H1 (cell line): ENCODE data around the gene ABHD17B. TPM values are rescaled to one million over a fixed set of nuclear protein-coding genes. Genes with fewer than 3 reads are reported as not detected.

ENCODE experiments used
- CTCF ChIA-PET: fragments of 300-600 bp; sonication (Branson Sonifier 250); formaldehyde crosslinking; loops from one replicate; lab custom pipeline; 2021; ENCODE audit not compliant: partially characterized antibody; lab: Charles Lee
- POLR2A ChIA-PET: fragments of 300-600 bp; sonication (Branson Sonifier 250); formaldehyde crosslinking; loops from one replicate; lab custom pipeline; 2021; ENCODE audit warnings: inconsistent platforms; ENCODE audit not compliant: partially characterized antibody; lab: Charles Lee
- DNase-seq, 2 experiments: peaks; one replicate each; pipeline versions ENCODE4 v3.0.0 to v3.0.0-alpha.2; 2010 to 2022; ENCODE audit warnings: low spot score in 2 of 2, low read depth in 1 of 2, mixed read lengths in 1 of 2
- FAIRE-seq: peaks from 2 replicates; lab custom pipeline; 2011; peaks lifted over from hg19 to GRCh38; lab: Jason Lieb, UNC
- H2AFZ ChIP-seq: 2 replicates; pipeline ENCODE4 v1.8.1; 2012; ENCODE audit warnings: low read length, inconsistent platforms
- H2AK5ac ChIP-seq: 2 replicates; pipeline ENCODE4 v1.6.1; 2013; ENCODE audit warnings: low read depth, low read length
- H2BK120ac ChIP-seq: replicated peaks from 2 replicates; pipeline ENCODE3; 2013; ENCODE audit warnings: low read depth, low read length, inconsistent platforms
- H2BK12ac ChIP-seq: 2 replicates; pipeline ENCODE4 v1.6.1; 2013; ENCODE audit warnings: low read depth, low read length
- H2BK15ac ChIP-seq: 2 replicates; pipeline ENCODE4 v1.6.1; 2013; ENCODE audit warnings: low read length
- H2BK20ac ChIP-seq: 2 replicates; pipeline ENCODE4 v1.6.1; 2013; ENCODE audit warnings: low read length
- H2BK5ac ChIP-seq: 2 replicates; pipeline ENCODE4 v1.6.1; 2013; ENCODE audit warnings: low read depth, low read length
- H3K14ac ChIP-seq: 2 replicates; pipeline ENCODE4 v1.6.1; 2013; ENCODE audit warnings: inconsistent platforms; ENCODE audit not compliant: insufficient read length
- H3K18ac ChIP-seq: 2 replicates; pipeline ENCODE4 v1.6.1; 2013; ENCODE audit warnings: low read length; ENCODE audit errors: extremely low read depth
- H3K23ac ChIP-seq: 2 replicates; pipeline ENCODE4 v1.6.1; 2013; ENCODE audit warnings: inconsistent platforms; ENCODE audit not compliant: insufficient read length
- H3K23me2 ChIP-seq: 2 replicates; pipeline ENCODE4 v1.6.1; 2013; ENCODE audit warnings: low read depth, low read length
- H3K27ac ChIP-seq: 2 replicates; pipeline ENCODE4 v1.6.1; 2011; ENCODE audit warnings: low read depth, low read length, inconsistent platforms
- H3K27me3 ChIP-seq, 4 experiments: replicated peaks in 1 of 4; 1 replicate in 1 of 4; 2 replicates in 3 of 4; pipeline versions ENCODE4 v1.6.1 to v1.8.1; 2011 to 2013; ENCODE audit warnings: low read length in 3 of 4, mild to moderate bottlenecking in 3 of 4, inconsistent platforms in 2 of 4, mixed read lengths in 2 of 4, moderate library complexity in 1 of 4; ENCODE audit not compliant: control insufficient read depth in 3 of 4, insufficient read depth in 3 of 4; ENCODE audit errors: extremely low read depth in 1 of 4
- H3K36me3 ChIP-seq, 4 experiments: 2 replicates each; pipeline versions ENCODE4 v1.6.1 to v1.8.1; 2011 to 2013; ENCODE audit warnings: mild to moderate bottlenecking in 4 of 4, low read length in 3 of 4, moderate library complexity in 2 of 4, control low read depth in 1 of 4, inconsistent platforms in 1 of 4; ENCODE audit not compliant: insufficient read depth in 4 of 4, control insufficient read depth in 2 of 4
- H3K4ac ChIP-seq: replicated peaks from 2 replicates; pipeline ENCODE3; 2013; ENCODE audit warnings: low read length, low read depth, mixed read lengths, inconsistent platforms; ENCODE audit not compliant: insufficient read length
- H3K4me1 ChIP-seq, 4 experiments: replicated peaks in 1 of 4; 1 replicate in 1 of 4; 2 replicates in 3 of 4; pipeline versions ENCODE4 v1.6.1 to v1.8.1; 2011 to 2013; ENCODE audit warnings: low read length in 3 of 4, inconsistent platforms in 2 of 4, mixed read lengths in 1 of 4; ENCODE audit not compliant: insufficient read depth in 4 of 4, control insufficient read depth in 3 of 4
- H3K4me2 ChIP-seq, 2 experiments: 2 replicates each; pipeline versions ENCODE4 v1.6.1 to v1.8.1; 2011 to 2013; ENCODE audit warnings: low read depth in 2 of 2, low read length in 2 of 2, control low read depth in 1 of 2, inconsistent platforms in 1 of 2, mild to moderate bottlenecking in 1 of 2; ENCODE audit not compliant: insufficient read depth in 1 of 2
- H3K4me3 ChIP-seq, 4 experiments: fragments of 200-600, 300-600 bp in 1 of 4; sonication (generic), shearing (Covaris generic), sonication (Bioruptor Twin) in 1 of 4; 2 replicates each; pipeline versions ENCODE4 v1.5.1 to v1.8.1; 2011 to 2016; ENCODE audit warnings: low read length in 4 of 4, low read depth in 3 of 4, control low read depth in 2 of 4, inconsistent platforms in 2 of 4, mild to moderate bottlenecking in 2 of 4, mixed read lengths in 1 of 4, moderate library complexity in 1 of 4; ENCODE audit not compliant: insufficient read depth in 2 of 4; ENCODE audit errors: extremely low read depth in 1 of 4
- H3K56ac ChIP-seq: replicated peaks from 2 replicates; pipeline ENCODE3; 2013; ENCODE audit warnings: low read depth, mild to moderate bottlenecking, mixed read lengths, low read length, inconsistent platforms; ENCODE audit not compliant: insufficient read length
- H3K79me1 ChIP-seq: 2 replicates; pipeline ENCODE4 v1.6.1; 2013; ENCODE audit warnings: low read depth, low read length, control low read depth
- H3K79me2 ChIP-seq, 2 experiments: 2 replicates each; pipeline versions ENCODE4 v1.6.1 to v1.8.1; 2012 to 2013; ENCODE audit warnings: low read length in 2 of 2, mild to moderate bottlenecking in 2 of 2, inconsistent platforms in 1 of 2; ENCODE audit not compliant: insufficient read depth in 2 of 2, control insufficient read depth in 1 of 2
- H3K9ac ChIP-seq, 4 experiments: replicated peaks in 1 of 4; 1 replicate in 1 of 4; 2 replicates in 3 of 4; pipeline versions ENCODE4 v1.6.1 to v1.8.1; 2011 to 2013; ENCODE audit warnings: low read depth in 3 of 4, low read length in 3 of 4, control low read depth in 2 of 4, mild to moderate bottlenecking in 2 of 4, moderate library complexity in 2 of 4, inconsistent platforms in 1 of 4; ENCODE audit errors: extremely low read depth in 1 of 4
- H3K9me3 ChIP-seq, 2 experiments: 2 replicates each; pipeline versions ENCODE4 v1.6.1 to v1.8.1; 2012 to 2013; ENCODE audit warnings: mild to moderate bottlenecking in 2 of 2, moderate library complexity in 2 of 2, control low read depth in 1 of 2, inconsistent platforms in 1 of 2, low read depth in 1 of 2, low read length in 1 of 2, mixed read lengths in 1 of 2; ENCODE audit not compliant: insufficient read depth in 2 of 2
- H4K20me1 ChIP-seq, 2 experiments: replicated peaks in 1 of 2; 2 replicates each; pipeline versions ENCODE3 to v1.8.1; 2011 to 2013; ENCODE audit warnings: inconsistent platforms in 2 of 2, low read length in 2 of 2, mild to moderate bottlenecking in 1 of 2; ENCODE audit not compliant: insufficient read depth in 2 of 2, control insufficient read depth in 1 of 2
- H4K5ac ChIP-seq: 2 replicates; pipeline ENCODE4 v1.6.1; 2013; ENCODE audit warnings: low read length, low read depth, mixed read lengths, inconsistent platforms; ENCODE audit not compliant: insufficient read length
- H4K8ac ChIP-seq: 2 replicates; pipeline ENCODE4 v1.8.0; 2013; ENCODE audit warnings: mild to moderate bottlenecking, moderate library complexity, low read length, inconsistent platforms; ENCODE audit not compliant: insufficient read depth; ENCODE audit errors: extremely low read depth
- H4K91ac ChIP-seq: replicated peaks from 2 replicates; pipeline ENCODE3; 2013; ENCODE audit warnings: low read length, mixed read lengths, inconsistent platforms; ENCODE audit not compliant: insufficient read length
- KDM5A ChIP-seq: fragments of 200-600 bp; IDR thresholded peaks from 2 replicates; pipeline ENCODE4 v1.7.1; 2012; ENCODE audit warnings: mild to moderate bottlenecking, low read length, inconsistent platforms, mixed read lengths
- NANOG ChIP-seq: IDR thresholded peaks from 2 replicates; pipeline ENCODE4 v1.6.1; 2011; ENCODE audit warnings: low read length, low read depth, mild to moderate bottlenecking, inconsistent platforms; ENCODE audit not compliant: insufficient read depth, poor library complexity, severe bottlenecking
- NRF1 ChIP-seq: IDR thresholded peaks from 2 replicates; pipeline ENCODE4 v1.6.1; 2011; ENCODE audit warnings: mild to moderate bottlenecking, low read depth, low read length, improper control_type of control experiment
- POLR2A ChIP-seq, 2 experiments: IDR thresholded peaks; 1 replicate in 1 of 2; 2 replicates in 1 of 2; pipeline ENCODE4 v1.6.1; 2011; ENCODE audit warnings: low read depth in 2 of 2, low read length in 2 of 2, mild to moderate bottlenecking in 2 of 2; ENCODE audit errors: control extremely low read depth in 1 of 2
- POU5F1 ChIP-seq: IDR thresholded peaks from 2 replicates; pipeline ENCODE4 v1.6.1; 2011; ENCODE audit warnings: low read depth, mild to moderate bottlenecking, low read length, moderate library complexity
- SP2 ChIP-seq: IDR thresholded peaks from 2 replicates; pipeline ENCODE4 v1.6.1; 2012; ENCODE audit warnings: mild to moderate bottlenecking, low read length, inconsistent platforms
- SP4 ChIP-seq: IDR thresholded peaks from 2 replicates; pipeline ENCODE4 v1.6.1; 2012; ENCODE audit warnings: low read length, inconsistent platforms
- TBP ChIP-seq: IDR thresholded peaks from 2 replicates; pipeline ENCODE4 v1.6.1; 2011; ENCODE audit warnings: low read depth, low read length, improper control_type of control experiment
- TEAD4 ChIP-seq: IDR thresholded peaks from 2 replicates; pipeline ENCODE4 v1.6.1; 2012; ENCODE audit warnings: low read depth, low read length, inconsistent platforms, mixed read lengths
- ZNF274 ChIP-seq: IDR thresholded peaks from 2 replicates; pipeline ENCODE4 v1.7.0; 2012; ENCODE audit warnings: low read length, borderline replicate concordance; ENCODE audit errors: extremely low read depth
- WGBS, 2 experiments: shearing (Covaris generic) in 1 of 2; methylation state at CpG; one replicate each; pipeline versions ENCODE4 v1.1.6 to v1.1.7; 2013 to 2015; ENCODE audit warnings: low lambda C conversion rate in 2 of 2, mixed read lengths in 2 of 2, inconsistent platforms in 1 of 2, low coverage in 1 of 2, missing lambda C conversion rate in 1 of 2; ENCODE audit not compliant: insufficient replicate concordance in 2 of 2, insufficient coverage in 1 of 2, insufficient read length in 1 of 2; ENCODE audit errors: extremely low coverage in 1 of 2, missing lambda C conversion rate in 1 of 2; 5-methylcytosine and 5-hydroxymethylcytosine counted together
- polyA plus RNA-seq, 7 experiments: library from polyadenylated mRNA; depleted of rRNA in 3 of 7; stranded (reverse) in 5 of 7; unstranded in 2 of 7; fragments of >200 nt in 5 of 7; fragments of 200-250 nt in 2 of 7; gene quantifications; 1 replicate in 5 of 7; 2 replicates in 1 of 7; 4 replicates in 1 of 7; pipeline versions ENCODE4 v1.2.1 to v1.2.3, GENCODE V29; 2011 to 2013; ENCODE audit warnings: missing spikeins in 2 of 7, mixed read lengths in 2 of 7
- total RNA-seq: library from RNA; stranded (reverse); fragmentation: NEBNext Ultra II Directional; extraction: Animal tissue kit (Norgen Biotek cat#: 25700); gene quantifications from 2 replicates; pipeline ENCODE4 v1.2.1, GENCODE V29; 2021
- TF ChIP-seq, protein P1 (sequence below): IDR thresholded peaks from 2 replicates; pipeline ENCODE4 v1.6.1; 2012; ENCODE audit warnings: inconsistent platforms
- TF ChIP-seq, protein P2 (sequence below): IDR thresholded peaks from 2 replicates; pipeline ENCODE4 v1.6.1; 2012; ENCODE audit warnings: inconsistent platforms
- TF ChIP-seq, protein P3 (sequence below): IDR thresholded peaks from 2 replicates; pipeline ENCODE4 v1.6.1; 2011; ENCODE audit warnings: low read length, improper control_type of control experiment

Gene ABHD17B
- total and polyA plus RNA-seq, 2 of the 8 experiments (the other 6 are each of a cell fraction or from before 2014, with no cell fraction given): 37.2 to 60.8 TPM

DNA sequence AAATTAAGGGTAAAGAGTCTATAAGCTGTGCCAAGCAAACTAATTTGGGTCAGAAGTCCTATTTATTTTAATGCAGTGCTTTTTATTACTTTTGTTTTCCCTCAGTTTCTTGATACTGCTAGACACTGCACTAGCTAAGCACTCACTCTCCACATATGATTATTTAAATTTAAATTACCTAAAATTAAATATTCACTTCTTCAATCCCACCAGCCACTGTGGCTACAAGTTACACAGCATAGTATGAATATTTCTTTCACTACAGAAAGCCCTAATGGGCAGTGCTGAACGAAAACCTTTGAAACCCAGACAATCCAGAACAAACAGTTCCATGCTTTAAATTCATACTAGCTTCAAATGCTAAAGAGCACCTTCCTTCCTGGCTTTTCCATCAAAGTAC lies 23.6 kb downstream of the ABHD17B start:
- POLR2A ChIA-PET: interaction anchor here (0.5 to 1.9 kb wide), 5 partner anchors 8 to 319 kb away, joined by 3 to 5 read pairs (median 3); no protein-coding TSS in a partner anchor
- no peak overlapping the region for H2BK15ac ChIP-seq
- no peak overlapping the region for H3K18ac ChIP-seq
- no peak overlapping the region for H3K4ac ChIP-seq
- H4K20me1 ChIP-seq: peaks cover 6 to 7% of the 10 kb centered on the region in 2 experiments
- H3K14ac ChIP-seq: no peak overlapping the region
- H3K9ac ChIP-seq: no peak overlapping the region
- no peak overlapping the region for H3K23ac ChIP-seq
- H4K91ac ChIP-seq: no peak overlapping the region
- no peak overlapping the region for H4K5ac ChIP-seq
- no peaks in the 10 kb centered on the region for H3K23me2 ChIP-seq
- H3K4me2 ChIP-seq: no peak overlapping the region
- no peak overlapping the region for H2AFZ ChIP-seq
- no peak overlapping the region for H3K4me3 ChIP-seq
- 0 out of 4 replicates have a peak, but pooled peaks cover 0 to 5% of the 10 kb centered on the region in 2 experiments for H3K9me3 ChIP-seq
- no peak overlapping the region for H2BK5ac ChIP-seq
- H3K56ac ChIP-seq: no peak overlapping the region
- peaks cover 0 to 2% (median 0%) of the 10 kb centered on the region in 4 experiments; a peak in 1 of 7 replicates for H3K4me1 ChIP-seq
- H2BK120ac ChIP-seq: no peak overlapping the region
- peaks cover 24 to 100% of the 10 kb centered on the region in 2 experiments for H3K79me2 ChIP-seq
- no peak overlapping the region for H2BK12ac ChIP-seq
- no peak overlapping the region for H2BK20ac ChIP-seq
- CTCF ChIA-PET: interaction anchor here (0.7 to 2.5 kb wide), 3 partner anchors 24 to 138 kb away, joined by 3 to 6 read pairs (median 4); no protein-coding TSS in a partner anchor
- no peak for DNase-seq
- no peak overlapping the region for H3K27ac ChIP-seq
- 93% methylated on average over 1 of the region's 1 CpG; no CpG with 5 or more reads in 1 of the 2 experiments for WGBS, 2 experiments
- no peak for FAIRE-seq
- no peaks in the 10 kb centered on the region for H3K27me3 ChIP-seq
- H3K79me1 ChIP-seq: no peaks in the 10 kb centered on the region
- no peak overlapping the region for H4K8ac ChIP-seq
- H2AK5ac ChIP-seq: no peak overlapping the region
- H3K36me3 ChIP-seq: peaks cover 0 to 7% (median 0%) of the 10 kb centered on the region in 4 experiments; a peak in 3 of 8 replicates
- no peak for TF ChIP-seq TEAD4
- TF ChIP-seq NRF1: no peak
- TF ChIP-seq NANOG: no peak
- TF ChIP-seq, protein P1, sequence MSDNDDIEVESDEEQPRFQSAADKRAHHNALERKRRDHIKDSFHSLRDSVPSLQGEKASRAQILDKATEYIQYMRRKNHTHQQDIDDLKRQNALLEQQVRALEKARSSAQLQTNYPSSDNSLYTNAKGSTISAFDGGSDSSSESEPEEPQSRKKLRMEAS: no peak
- TF ChIP-seq POLR2A (IDR thresholded peaks at IDR 0.05; ENCODE audit: control extremely low read depth in 1 of 2, low read depth in 2 of 2, low read length in 2 of 2): no peak
- TF ChIP-seq SP4: no peak
- no peak for TF ChIP-seq SP2
- TF ChIP-seq TBP: no peak
- TF ChIP-seq, protein P2, sequence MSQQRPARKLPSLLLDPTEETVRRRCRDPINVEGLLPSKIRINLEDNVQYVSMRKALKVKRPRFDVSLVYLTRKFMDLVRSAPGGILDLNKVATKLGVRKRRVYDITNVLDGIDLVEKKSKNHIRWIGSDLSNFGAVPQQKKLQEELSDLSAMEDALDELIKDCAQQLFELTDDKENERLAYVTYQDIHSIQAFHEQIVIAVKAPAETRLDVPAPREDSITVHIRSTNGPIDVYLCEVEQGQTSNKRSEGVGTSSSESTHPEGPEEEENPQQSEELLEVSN: no peak
- TF ChIP-seq ZNF274: no peak
- TF ChIP-seq POU5F1: no peak
- TF ChIP-seq KDM5A: no peak
- TF ChIP-seq, protein P3, sequence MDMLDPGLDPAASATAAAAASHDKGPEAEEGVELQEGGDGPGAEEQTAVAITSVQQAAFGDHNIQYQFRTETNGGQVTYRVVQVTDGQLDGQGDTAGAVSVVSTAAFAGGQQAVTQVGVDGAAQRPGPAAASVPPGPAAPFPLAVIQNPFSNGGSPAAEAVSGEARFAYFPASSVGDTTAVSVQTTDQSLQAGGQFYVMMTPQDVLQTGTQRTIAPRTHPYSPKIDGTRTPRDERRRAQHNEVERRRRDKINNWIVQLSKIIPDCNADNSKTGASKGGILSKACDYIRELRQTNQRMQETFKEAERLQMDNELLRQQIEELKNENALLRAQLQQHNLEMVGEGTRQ: no peak
